Measurements from ENCODE around the gene AQP3.
"Not testable (repeated sequence)": the region's sequence is repeated elsewhere in the genome, so short reads cannot be mapped to it uniquely, and the experiment has no call there.

The AQP3 gene

GRCh38 chr9:33403941-33404787 lies 43.2 kb downstream of the AQP3 start:
- Histone ChIP-seq H3K36me3 (ENCODE audit: insufficient read depth, low read length) (no peaks in the 10 kb centered on the region), H3K4me1 (ENCODE audit: insufficient read depth, low read length, severe bottlenecking) (no peaks in the 10 kb centered on the region), H3K4me2 (ENCODE audit: low read length) (no peak overlapping the region), H3K9me3 (ENCODE audit: low read length) (no peaks in the 10 kb centered on the region), H3K4me3 (ENCODE audit: low read depth, low read length, poor library complexity, severe bottlenecking) (no peak overlapping the region), H3F3A (ENCODE audit: insufficient read depth, low read length) (no peaks in the 10 kb centered on the region), H2AFZ (ENCODE audit: low read length) (no peak overlapping the region), H3K27ac (ENCODE audit: low read depth, low read length, poor library complexity, severe bottlenecking) (no peak overlapping the region), H4K20me1 (ENCODE audit: insufficient read depth, low read length) (no peaks in the 10 kb centered on the region), H3K9ac (ENCODE audit: low read length) (no peak overlapping the region), H3K27me3 (ENCODE audit: insufficient read depth, low read length) (no peaks in the 10 kb centered on the region), H3K79me2 (ENCODE audit: insufficient read depth, low read length) (no peaks in the 10 kb centered on the region), H3K9me2 (ENCODE audit: low read depth, low read length) (no peaks in the 10 kb centered on the region)
- no peak for TF ChIP-seq CTCF (IDR thresholded peaks at IDR 0.05; ENCODE audit: low read length)
- no peak for TF ChIP-seq EZH2 (IDR thresholded peaks at IDR 0.05; ENCODE audit: borderline replicate concordance, low read length)

- not testable (repeated sequence) for H3K9ac ChIP-seq (ENCODE audit: low read length); H3K36me3 ChIP-seq (ENCODE audit: insufficient read depth, low read length); H3K79me2 ChIP-seq (ENCODE audit: insufficient read depth, low read length); H3K27ac ChIP-seq (ENCODE audit: low read depth, low read length, poor library complexity, severe bottlenecking); H3K27me3 ChIP-seq (ENCODE audit: insufficient read depth, low read length); H3F3A ChIP-seq (ENCODE audit: insufficient read depth, low read length); H3K4me1 ChIP-seq (ENCODE audit: insufficient read depth, low read length, severe bottlenecking); H2AFZ ChIP-seq (ENCODE audit: low read length); H3K9me3 ChIP-seq (ENCODE audit: low read length); H4K20me1 ChIP-seq (ENCODE audit: insufficient read depth, low read length); H3K4me3 ChIP-seq (ENCODE audit: low read depth, low read length, poor library complexity, severe bottlenecking); H3K9me2 ChIP-seq (ENCODE audit: low read depth, low read length); H3K4me2 ChIP-seq (ENCODE audit: low read length)
Measured at GRCh38 chr9:33402371-33402770, 45.0 kb downstream of the AQP3 start, which contains the start of gene AQP7. Gene AQP7, minus strand, starts transcription at chr9:33402568. Its CDS starts 1,306 bp downstream, at chr9:33401262.

- H2AFZ ChIP-seq (ENCODE audit: low read length); H3K36me3 ChIP-seq (ENCODE audit: insufficient read depth, low read length); H3K9me3 ChIP-seq (ENCODE audit: low read length); H3K9ac ChIP-seq (ENCODE audit: low read length); H3K27ac ChIP-seq (ENCODE audit: low read depth, low read length, poor library complexity, severe bottlenecking); H3K79me2 ChIP-seq (ENCODE audit: insufficient read depth, low read length); H3K9me2 ChIP-seq (ENCODE audit: low read depth, low read length); H3K4me2 ChIP-seq (ENCODE audit: low read length); H3K4me1 ChIP-seq (ENCODE audit: insufficient read depth, low read length, severe bottlenecking); H3K27me3 ChIP-seq (ENCODE audit: insufficient read depth, low read length); H4K20me1 ChIP-seq (ENCODE audit: insufficient read depth, low read length); H3K4me3 ChIP-seq (ENCODE audit: low read depth, low read length, poor library complexity, severe bottlenecking); H3F3A ChIP-seq (ENCODE audit: insufficient read depth, low read length): not testable (repeated sequence)
Measured at GRCh38 chr9:33401809-33402208, 45.6 kb downstream of the AQP3 start.

GRCh38 chr9:33399047-33399446 lies 48.3 kb downstream of the AQP3 start:
- H3K4me3 ChIP-seq (ENCODE audit: low read depth, low read length, poor library complexity, severe bottlenecking); H3K36me3 ChIP-seq (ENCODE audit: insufficient read depth, low read length); H3F3A ChIP-seq (ENCODE audit: insufficient read depth, low read length); H3K9ac ChIP-seq (ENCODE audit: low read length); H3K9me2 ChIP-seq (ENCODE audit: low read depth, low read length); H4K20me1 ChIP-seq (ENCODE audit: insufficient read depth, low read length); H3K27ac ChIP-seq (ENCODE audit: low read depth, low read length, poor library complexity, severe bottlenecking); H3K4me1 ChIP-seq (ENCODE audit: insufficient read depth, low read length, severe bottlenecking); H3K9me3 ChIP-seq (ENCODE audit: low read length); H3K27me3 ChIP-seq (ENCODE audit: insufficient read depth, low read length); H2AFZ ChIP-seq (ENCODE audit: low read length); H3K4me2 ChIP-seq (ENCODE audit: low read length); H3K79me2 ChIP-seq (ENCODE audit: insufficient read depth, low read length): not testable (repeated sequence)

- not testable (repeated sequence) for H4K20me1 ChIP-seq (ENCODE audit: insufficient read depth, low read length); H3K4me2 ChIP-seq (ENCODE audit: low read length); H3K36me3 ChIP-seq (ENCODE audit: insufficient read depth, low read length); H3K27me3 ChIP-seq (ENCODE audit: insufficient read depth, low read length); H3K9ac ChIP-seq (ENCODE audit: low read length); H3K27ac ChIP-seq (ENCODE audit: low read depth, low read length, poor library complexity, severe bottlenecking); H3K4me1 ChIP-seq (ENCODE audit: insufficient read depth, low read length, severe bottlenecking); H3F3A ChIP-seq (ENCODE audit: insufficient read depth, low read length); H3K79me2 ChIP-seq (ENCODE audit: insufficient read depth, low read length); H3K9me2 ChIP-seq (ENCODE audit: low read depth, low read length); H2AFZ ChIP-seq (ENCODE audit: low read length); H3K4me3 ChIP-seq (ENCODE audit: low read depth, low read length, poor library complexity, severe bottlenecking); H3K9me3 ChIP-seq (ENCODE audit: low read length)
Measured at GRCh38 chr9:33397801-33398200, 49.6 kb downstream of the AQP3 start.

GRCh38 chr9:33395159-33395879 lies 52.1 kb downstream of the AQP3 start:
- not testable (repeated sequence) for H3K4me2 ChIP-seq (ENCODE audit: low read length); H3K36me3 ChIP-seq (ENCODE audit: insufficient read depth, low read length); H4K20me1 ChIP-seq (ENCODE audit: insufficient read depth, low read length); H2AFZ ChIP-seq (ENCODE audit: low read length); H3K9me2 ChIP-seq (ENCODE audit: low read depth, low read length); H3K9ac ChIP-seq (ENCODE audit: low read length); H3F3A ChIP-seq (ENCODE audit: insufficient read depth, low read length); H3K79me2 ChIP-seq (ENCODE audit: insufficient read depth, low read length); H3K27me3 ChIP-seq (ENCODE audit: insufficient read depth, low read length); H3K27ac ChIP-seq (ENCODE audit: low read depth, low read length, poor library complexity, severe bottlenecking); H3K9me3 ChIP-seq (ENCODE audit: low read length); H3K4me1 ChIP-seq (ENCODE audit: insufficient read depth, low read length, severe bottlenecking); H3K4me3 ChIP-seq (ENCODE audit: low read depth, low read length, poor library complexity, severe bottlenecking)

Data from OCI-LY1 (cell line).